GM19239 (cell line): ENCODE measurements around the gene TBX4.

Experiments used
- DNase-seq: peaks from one replicate; pipeline ENCODE4 v3.0.0; 2011; ENCODE audit warnings: low spot score; ENCODE audit not compliant: insufficient read length
- FAIRE-seq: peaks from 2 replicates; lab custom pipeline; 2011; peaks lifted over from hg19 to GRCh38; lab: Jason Lieb, UNC

Gene TBX4

GRCh38 chr17:61478790-61479492, 26.7 kb downstream of the TBX4 start:
- FAIRE-seq, result no peak

GRCh38 chr17:61479493-61480413, 27.5 kb downstream of the TBX4 start:
- DNase-seq (no peak), FAIRE-seq (no peak)

More at GRCh38 chr17:61478790-61479492, 26.7 kb downstream of the TBX4 start:
- no peak for DNase-seq

GRCh38 chr17:61480414-61480807, 28.2 kb downstream of the TBX4 start:
- DNase-seq, result no peak
- FAIRE-seq, result no peak

GRCh38 chr17:61481421-61481820, 29.2 kb downstream of the TBX4 start:
- FAIRE-seq (no peak), DNase-seq (no peak)

- FAIRE-seq, result no peak
Measured at GRCh38 chr17:61482467-61482866, 30.2 kb downstream of the TBX4 start.

GRCh38 chr17:61483778-61484116, 31.5 kb downstream of the TBX4 start:
- DNase-seq (no peak), FAIRE-seq (no peak)

More at GRCh38 chr17:61482467-61482866, 30.2 kb downstream of the TBX4 start:
- DNase-seq, result no peak

GRCh38 chr17:61484174-61484573, 32.0 kb downstream of the TBX4 start:
- FAIRE-seq (no peak), DNase-seq (no peak)

GRCh38 chr17:61485067-61485775, 33.0 kb downstream of the TBX4 start:
- FAIRE-seq (no peak), DNase-seq (no peak)

GRCh38 chr17:61486135-61487120, 34.2 kb downstream of the TBX4 start:
- DNase-seq (no peak), FAIRE-seq (no peak)

GRCh38 chr17:61487161-61487988, 35.2 kb downstream of the TBX4 start:
- DNase-seq (no peak), FAIRE-seq (no peak)

- no peak for FAIRE-seq
- DNase-seq, result no peak
Measured at GRCh38 chr17:61487989-61488595, 35.9 kb downstream of the TBX4 start.

- DNase-seq (no peak), FAIRE-seq (no peak)
Measured at GRCh38 chr17:61488878-61489718, 36.9 kb downstream of the TBX4 start.

GRCh38 chr17:61489719-61490490, 37.7 kb downstream of the TBX4 start:
- FAIRE-seq, result no peak
- DNase-seq, result no peak

GRCh38 chr17:61490540-61490975, 38.3 kb downstream of the TBX4 start:
- no peak for FAIRE-seq

GRCh38 chr17:61491981-61492380, 39.8 kb downstream of the TBX4 start:
- DNase-seq, result no peak
- FAIRE-seq, result no peak

More at GRCh38 chr17:61490540-61490975, 38.3 kb downstream of the TBX4 start:
- no peak for DNase-seq

GRCh38 chr17:61492759-61493526, 40.7 kb downstream of the TBX4 start:
- FAIRE-seq (no peak), DNase-seq (no peak)
